Activated B cell treated with CpG ODN at 0.5 μM for 24 hours (primary cell): ENCODE measurements around the gene SLC16A8. TPM values are rescaled to one million over a fixed set of nuclear protein-coding genes. Genes with fewer than 3 reads are reported as not detected.

ENCODE experiments used
- ATAC-seq: fragments of 200-7000 bp; cut with Tn5 transposase; one replicate; pipeline ENCODE4 v1.10.0; 2021; ENCODE audit warnings: low read depth, mild to moderate bottlenecking, moderate library complexity
- CTCF ChIA-PET: fragments of 350-600 bp; sonication (Branson Sonifier 250); formaldehyde crosslinking; loops from one replicate; lab custom pipeline; 2021; ENCODE audit warnings: antibody characterized with exemption; lab: Charles Lee
- POLR2A ChIA-PET: fragments of 350-600 bp; sonication (Branson Sonifier 250); formaldehyde crosslinking; loops from one replicate; lab custom pipeline; 2021; ENCODE audit warnings: antibody characterized with exemption; lab: Charles Lee
- DNase-seq: peaks from one replicate; pipeline ENCODE4 v3.0.0; 2022
- H3K27ac Mint-ChIP-seq: one replicate; pipeline ENCODE4 v1.8.0; 2020; ENCODE audit warnings: mixed read lengths
- H3K27me3 Mint-ChIP-seq: one replicate; pipeline ENCODE4 v1.8.0; 2021; ENCODE audit warnings: mixed read lengths
- H3K36me3 Mint-ChIP-seq: one replicate; pipeline ENCODE4 v1.8.0; 2021; ENCODE audit warnings: low read depth, mixed read lengths
- H3K4me1 Mint-ChIP-seq: one replicate; pipeline ENCODE4 v1.8.0; 2021; ENCODE audit warnings: mixed read lengths
- H3K4me3 Mint-ChIP-seq: one replicate; pipeline ENCODE4 v1.8.0; 2020; ENCODE audit warnings: mild to moderate bottlenecking, mixed read lengths
- H3K9me3 Mint-ChIP-seq: one replicate; pipeline ENCODE4 v1.8.0; 2020; ENCODE audit warnings: mixed read lengths
- CTCF ChIP-seq: fragments of 200-600 bp; IDR thresholded peaks from one replicate; pipeline ENCODE4 v1.8.0; 2022; ENCODE audit warnings: antibody characterized with exemption, mild to moderate bottlenecking
- intact Hi-C: fragments of 100-400 bp; cut with micrococcal nuclease; formaldehyde crosslinking; loops from one replicate; pipeline ENCODE4 v1.15.1; 2024
- total RNA-seq: library from RNA; stranded (reverse); gene quantifications from 2 replicates; pipeline ENCODE4 v1.2.3, GENCODE V29; 2022

The SLC16A8 gene
- total RNA-seq, 1 donor from 2014 or later = not detected

DNA sequence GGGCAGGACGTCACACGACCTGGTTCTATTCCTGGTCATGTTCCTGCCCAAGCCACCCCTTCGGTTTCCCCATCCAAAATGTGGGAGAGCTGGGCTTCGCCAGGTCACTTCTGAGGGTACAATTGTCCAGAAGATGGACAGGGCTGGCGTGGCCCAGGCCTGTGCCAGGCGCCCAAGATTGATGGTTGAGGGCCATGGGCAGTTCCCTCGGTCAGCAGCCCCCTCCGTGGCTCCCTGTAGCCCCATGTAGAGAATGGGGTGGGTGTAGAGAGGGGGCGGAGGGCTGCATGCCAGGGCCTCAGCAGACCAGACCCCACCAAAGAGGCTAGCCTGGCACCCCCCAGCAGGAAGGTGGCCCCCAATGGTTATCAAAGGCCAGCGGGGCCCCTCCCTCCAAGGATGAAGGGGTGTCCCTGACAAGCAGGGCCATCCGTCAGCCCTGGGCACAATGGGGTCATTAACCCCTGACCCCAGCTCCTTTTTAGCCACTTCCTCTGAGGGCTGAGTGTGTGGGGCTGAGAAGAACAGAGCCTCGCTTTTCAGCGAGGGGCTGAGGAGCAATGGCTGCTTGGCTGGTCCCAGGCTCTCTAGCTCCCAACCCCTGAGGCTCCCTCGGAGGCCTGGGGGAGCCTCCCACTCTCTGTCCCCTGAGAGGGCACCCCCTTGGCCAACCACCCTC is 37.8 kb downstream of the SLC16A8 start:
- Mint-ChIP-seq H3K9me3 (no peaks in the 10 kb centered on the region), H3K4me3 (no peak overlapping the region), H3K27ac (no peak overlapping the region), H3K36me3 (no peaks in the 10 kb centered on the region), H3K27me3 (peaks cover 7% of the 10 kb centered on the region), H3K4me1 (peaks cover 3% of the 10 kb centered on the region)
- ChIA-PET CTCF (no interaction called here), POLR2A (no interaction called here)
- no peak for DNase-seq
- no peak for ATAC-seq
- intact Hi-C loops = no loop called here
- TF ChIP-seq CTCF = no peak

- Mint-ChIP-seq H3K27me3 (peaks cover 9% of the 10 kb centered on the region), H3K27ac (no peak overlapping the region), H3K9me3 (no peaks in the 10 kb centered on the region), H3K36me3 (no peaks in the 10 kb centered on the region), H3K4me1 (peaks cover 3% of the 10 kb centered on the region), H3K4me3 (no peak overlapping the region)
- intact Hi-C loops = no loop called here
- ChIA-PET POLR2A (no interaction called here), CTCF (no interaction called here)
- ATAC-seq (no peak), DNase-seq (no peak)
- TF ChIP-seq CTCF = no peak
Measured at GRCh38 chr22:38043151-38044039, 40.6 kb downstream of the SLC16A8 start.

GRCh38 chr22:38042488-38042790 is 41.5 kb downstream of the SLC16A8 start:
- H3K4me3 Mint-ChIP-seq = no peak overlapping the region
- H3K36me3 Mint-ChIP-seq = no peaks in the 10 kb centered on the region
- ATAC-seq (no peak), DNase-seq (no peak)
- peaks cover 9% of the 10 kb centered on the region for H3K27me3 Mint-ChIP-seq
- intact Hi-C loops = no loop called here
- no peak overlapping the region for H3K27ac Mint-ChIP-seq
- peaks cover 3% of the 10 kb centered on the region for H3K4me1 Mint-ChIP-seq
- TF ChIP-seq CTCF = no peak
- CTCF ChIA-PET = no interaction called here
- POLR2A ChIA-PET = no interaction called here
- no peaks in the 10 kb centered on the region for H3K9me3 Mint-ChIP-seq

DNA sequence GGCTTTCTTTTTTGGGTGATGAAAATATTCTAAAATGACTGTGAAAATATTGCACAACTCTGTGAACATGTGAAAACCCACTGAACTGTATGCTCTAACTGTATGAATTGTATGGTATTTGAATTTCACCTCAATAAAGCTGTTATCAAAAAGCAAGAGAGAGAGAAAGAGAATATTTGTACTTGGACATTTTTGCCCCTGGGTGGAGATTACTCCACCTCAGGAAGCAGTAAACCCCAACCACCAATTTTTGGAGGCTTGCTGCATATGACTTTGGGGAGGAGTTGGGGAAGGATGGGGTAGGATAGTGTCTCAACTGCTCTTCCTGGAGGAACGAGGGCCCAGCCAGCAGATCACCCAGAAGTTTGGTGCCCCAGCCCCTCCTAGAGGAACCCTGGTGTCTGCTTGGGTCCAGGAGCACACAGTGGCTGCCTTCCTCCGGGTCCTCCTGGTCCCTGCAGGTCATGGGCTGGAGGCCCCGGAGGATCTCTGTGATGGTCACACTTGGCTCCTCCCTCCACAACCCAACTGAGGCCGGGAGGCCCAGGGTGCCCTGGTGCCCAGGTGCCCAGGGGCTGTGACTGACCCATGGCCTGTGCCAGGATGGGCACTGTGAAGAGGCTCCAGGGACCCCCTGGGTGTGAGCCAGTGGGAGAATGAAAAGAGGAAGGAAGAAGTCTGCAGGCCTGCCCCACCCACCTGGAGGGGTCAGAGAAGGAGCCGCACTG is 42.1 kb downstream of the SLC16A8 start:
- Mint-ChIP-seq H3K27me3 (peaks cover 9% of the 10 kb centered on the region), H3K9me3 (no peaks in the 10 kb centered on the region), H3K4me3 (no peak overlapping the region), H3K4me1 (peaks cover 3% of the 10 kb centered on the region), H3K36me3 (no peaks in the 10 kb centered on the region), H3K27ac (no peak overlapping the region)
- POLR2A ChIA-PET = no interaction called here
- intact Hi-C loops = no loop called here
- DNase-seq (no peak), ATAC-seq (no peak)
- CTCF ChIA-PET = no interaction called here
- TF ChIP-seq CTCF = no peak
